GM21360 (cell line): ENCODE measurements around the gene CDHR1.

ENCODE experiments used
- ATAC-seq: cut with Tn5 transposase; IDR thresholded peaks from one replicate; pipeline ENCODE4 v1.9.1; 2021; ENCODE audit warnings: mild to moderate bottlenecking, moderate library complexity; ENCODE audit not compliant: unreplicated experiment

The CDHR1 gene

DNA sequence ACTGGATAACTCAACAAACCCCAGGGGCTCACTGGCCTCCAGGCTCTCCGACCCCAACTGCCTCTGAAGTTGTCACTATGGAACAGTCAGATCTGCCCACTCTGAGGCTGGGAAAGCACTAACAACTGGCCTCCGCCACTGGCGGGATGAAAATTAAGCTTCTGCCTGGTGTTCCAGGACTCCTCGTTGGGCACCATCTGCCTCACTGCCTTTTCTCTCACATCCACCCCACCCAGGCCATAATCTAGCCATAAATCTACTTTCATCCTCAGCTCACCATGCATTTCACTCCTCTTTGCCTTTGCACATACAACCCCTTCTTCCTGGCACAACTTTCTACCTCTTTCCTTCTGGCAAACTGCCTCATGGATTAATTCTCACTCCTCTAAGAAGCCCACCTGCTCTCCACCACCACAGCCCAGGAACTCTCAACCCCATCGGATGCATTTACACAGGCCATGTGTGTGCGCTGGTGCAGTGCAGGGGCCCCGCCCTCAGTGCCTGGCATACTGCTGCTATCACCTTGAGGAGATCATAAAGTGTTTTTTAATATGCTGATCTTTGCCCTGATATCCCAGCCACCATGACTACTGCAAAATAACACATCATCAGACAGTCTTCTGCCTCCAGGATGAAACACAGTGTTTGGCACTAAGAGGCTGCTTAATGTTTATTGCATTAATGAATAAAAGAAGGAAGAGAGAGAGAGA lies 4.0 kb downstream of the CDHR1 start:
- ATAC-seq, result no peak

- ATAC-seq, result no peak
Observed at GRCh38 chr10:84200537-84201243, 6.4 kb downstream of the CDHR1 start.

GRCh38 chr10:84201244-84201606 lies 6.9 kb downstream of the CDHR1 start:
- no peak for ATAC-seq

GRCh38 chr10:84201682-84202081 lies 7.3 kb downstream of the CDHR1 start:
- no peak for ATAC-seq

DNA sequence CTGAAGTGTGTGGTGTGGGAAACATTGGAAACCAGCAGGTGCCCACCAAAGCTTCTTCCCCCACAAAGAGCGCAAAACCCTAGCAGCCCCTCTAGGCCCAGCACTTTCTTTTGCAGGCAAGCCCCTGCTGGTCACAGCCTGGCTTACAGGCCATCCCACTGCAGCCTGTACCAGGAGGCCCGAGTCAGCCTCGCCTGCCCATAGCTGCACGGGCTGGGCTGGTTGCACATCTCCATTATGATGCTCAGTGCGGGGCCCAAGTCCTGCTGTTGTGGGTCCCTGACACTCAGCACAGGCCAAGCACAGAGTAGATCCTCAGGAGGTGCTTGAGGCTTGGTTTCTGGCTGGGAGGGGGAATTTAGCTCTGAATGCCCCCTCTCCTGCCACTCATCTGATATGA lies 8.0 kb downstream of the CDHR1 start:
- ATAC-seq, result no peak

DNA sequence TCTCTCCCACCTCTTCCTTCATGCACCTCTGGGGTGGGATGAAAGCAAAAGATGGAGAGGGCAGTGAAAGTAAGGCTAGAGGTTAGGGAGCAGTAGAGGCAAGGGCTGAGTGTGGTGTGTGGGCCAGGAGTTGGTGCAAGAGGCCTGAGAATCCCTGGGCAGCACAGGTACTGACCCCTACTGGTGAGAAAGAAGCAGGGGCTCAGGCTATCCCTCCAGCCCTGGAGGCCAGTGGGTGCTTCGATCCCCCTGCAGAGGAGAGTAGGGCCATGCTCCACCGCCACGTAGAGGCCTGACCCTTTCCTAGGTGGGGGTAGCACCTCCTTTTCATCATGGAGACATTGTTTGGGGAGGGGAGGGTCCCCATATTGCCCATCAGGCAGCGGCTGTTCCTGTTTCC lies 9.8 kb downstream of the CDHR1 start:
- peak; percentile 67 for ATAC-seq

DNA sequence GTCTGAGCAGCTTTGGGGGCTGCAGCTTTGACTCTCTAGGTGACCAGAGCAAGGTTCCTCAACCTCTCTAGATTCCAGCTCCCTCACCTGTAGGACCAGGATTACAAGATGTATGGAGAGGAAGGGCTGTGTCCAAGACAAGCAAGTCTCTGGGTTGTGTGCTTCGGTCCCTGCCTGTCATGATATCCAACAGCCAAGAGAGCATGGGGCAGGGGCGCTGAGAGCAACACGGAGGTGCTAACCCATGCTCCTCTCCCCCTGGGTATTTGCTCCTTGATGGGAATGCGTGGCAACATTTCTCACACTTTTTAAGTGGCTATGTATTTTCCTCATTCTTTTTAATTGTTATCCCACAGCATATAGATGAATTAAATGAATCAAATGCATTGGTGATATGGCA lies 10.3 kb downstream of the CDHR1 start:
- ATAC-seq, result no peak

- ATAC-seq, result peak; percentile 66
Observed at GRCh38 chr10:84205049-84205852, 10.9 kb downstream of the CDHR1 start.

DNA sequence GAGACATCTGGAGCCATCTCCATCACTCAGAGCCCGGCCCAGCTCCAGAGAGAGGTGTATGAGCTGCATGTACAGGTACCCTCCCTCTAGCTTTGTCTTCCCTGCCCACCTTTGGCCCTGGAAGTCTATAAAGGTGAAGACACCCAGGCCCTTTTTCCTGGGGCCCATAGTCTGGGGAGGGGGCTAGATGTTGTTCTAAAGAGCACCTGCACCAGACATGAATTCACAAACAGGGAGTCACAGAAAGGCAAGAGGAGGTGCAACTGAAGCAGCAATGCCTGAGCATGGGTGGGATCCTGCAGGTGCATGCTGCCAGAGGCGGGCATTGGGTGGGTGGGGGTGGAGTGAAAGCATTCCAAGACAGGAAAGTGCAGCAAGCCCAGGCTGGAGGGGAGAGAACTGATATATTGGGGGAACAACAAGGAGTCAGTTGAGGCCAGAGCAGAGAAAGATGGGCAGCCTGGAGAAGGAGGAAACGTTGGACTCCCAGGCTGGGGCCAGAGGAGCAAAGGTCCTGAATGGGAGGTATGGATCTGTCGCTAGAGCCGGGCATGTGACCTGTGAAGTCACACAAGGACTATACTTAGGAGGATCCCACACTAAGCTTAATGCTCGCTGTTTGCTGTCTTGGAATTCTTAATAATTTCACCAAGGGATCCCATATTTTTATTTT lies 11.7 kb downstream of the CDHR1 start:
- ATAC-seq, result no peak

- ATAC-seq, result no peak
Observed at GRCh38 chr10:84208023-84208422, 13.7 kb downstream of the CDHR1 start.

- ATAC-seq, result no peak
Observed at GRCh38 chr10:84211566-84211965, 17.2 kb downstream of the CDHR1 start.

DNA sequence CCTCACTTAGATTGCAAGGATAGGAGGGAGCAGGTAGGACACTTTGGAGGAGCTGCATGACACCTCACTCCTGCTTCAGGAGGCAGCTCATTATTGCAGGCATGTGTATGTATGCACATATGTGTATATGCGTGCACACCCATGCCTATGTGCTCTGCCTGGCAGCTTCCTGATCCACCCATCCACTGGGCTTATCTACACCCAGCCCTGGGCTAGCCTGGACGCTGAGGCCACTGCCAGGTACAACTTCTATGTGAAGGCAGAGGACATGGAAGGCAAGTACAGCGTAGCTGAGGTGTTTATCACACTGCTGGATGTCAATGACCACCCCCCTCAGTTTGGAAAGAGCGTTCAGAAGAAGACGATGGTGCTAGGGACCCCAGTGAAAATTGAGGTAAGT lies 17.7 kb downstream of the CDHR1 start:
- no peak for ATAC-seq

DNA sequence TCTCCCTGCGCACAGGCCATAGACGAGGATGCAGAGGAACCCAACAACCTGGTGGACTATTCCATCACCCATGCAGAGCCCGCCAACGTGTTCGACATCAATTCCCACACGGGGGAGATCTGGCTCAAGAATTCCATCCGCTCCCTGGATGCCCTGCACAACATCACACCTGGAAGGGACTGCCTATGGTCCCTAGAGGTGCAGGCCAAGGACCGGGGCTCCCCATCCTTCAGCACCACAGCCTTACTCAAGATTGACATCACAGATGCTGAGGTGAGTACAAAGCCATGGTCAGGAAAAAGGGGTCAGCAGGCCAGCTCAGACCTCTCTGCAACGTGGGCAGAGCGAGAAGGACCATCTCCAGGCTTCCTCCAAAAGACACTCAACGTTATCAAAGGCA lies 18.7 kb downstream of the CDHR1 start:
- no peak for ATAC-seq

GRCh38 chr10:84214046-84214572 lies 19.8 kb downstream of the CDHR1 start:
- peak; percentile 14 for ATAC-seq

DNA sequence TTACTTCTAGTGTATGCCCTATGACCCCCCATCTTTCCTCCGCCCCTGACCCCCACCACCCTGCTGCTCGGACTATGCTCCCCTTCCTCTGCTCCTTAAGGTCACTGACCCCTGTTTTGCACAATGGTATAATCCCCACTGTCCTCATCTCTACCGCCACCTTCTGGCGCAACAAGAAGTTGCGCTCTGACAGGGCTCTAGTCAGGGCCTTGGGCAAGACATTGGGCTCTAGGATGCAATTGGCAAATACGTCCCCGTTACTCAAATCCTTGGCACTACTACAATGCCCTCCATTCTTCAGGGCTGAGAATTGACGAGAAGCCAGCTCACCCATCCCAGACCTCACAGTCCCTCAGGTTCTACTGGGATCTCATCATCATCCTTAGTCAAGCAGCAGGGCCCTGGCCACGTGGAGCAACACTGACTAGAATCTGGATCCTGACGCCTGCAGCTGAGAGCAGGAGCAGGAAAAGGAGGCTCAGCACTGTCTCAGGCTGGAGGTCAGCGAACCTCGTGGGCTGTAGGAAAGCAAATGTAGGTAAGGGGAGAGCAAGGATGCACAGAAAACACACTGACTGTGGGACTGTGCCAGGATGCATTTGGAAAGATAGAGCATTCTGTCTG lies 20.4 kb downstream of the CDHR1 start:
- peak; percentile 83 for ATAC-seq

- ATAC-seq, result no peak
Observed at GRCh38 chr10:84216834-84217233, 22.5 kb downstream of the CDHR1 start.

- no peak for ATAC-seq
Observed at GRCh38 chr10:84217746-84218145, 23.4 kb downstream of the CDHR1 start.

DNA sequence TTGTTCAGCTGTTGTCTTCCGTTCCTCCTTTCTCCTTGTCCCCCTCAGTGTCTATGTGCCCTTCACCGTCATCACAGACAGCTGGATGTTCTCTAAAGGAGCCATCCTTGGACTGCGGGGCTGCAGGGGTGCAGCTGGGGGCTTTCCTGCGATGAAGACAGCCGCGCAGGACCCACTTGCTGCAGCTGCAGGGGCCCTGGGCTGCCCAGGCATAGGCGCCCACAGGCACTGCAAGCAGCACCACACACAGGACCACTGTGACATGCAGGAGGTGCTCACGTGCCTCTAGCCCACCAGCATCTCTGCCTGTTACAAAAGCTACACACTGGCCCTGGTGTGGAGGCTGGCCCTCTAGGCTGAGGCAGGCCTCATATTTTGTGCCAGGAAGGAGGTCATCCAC lies 27.6 kb downstream of the CDHR1 start:
- no peak for ATAC-seq

DNA sequence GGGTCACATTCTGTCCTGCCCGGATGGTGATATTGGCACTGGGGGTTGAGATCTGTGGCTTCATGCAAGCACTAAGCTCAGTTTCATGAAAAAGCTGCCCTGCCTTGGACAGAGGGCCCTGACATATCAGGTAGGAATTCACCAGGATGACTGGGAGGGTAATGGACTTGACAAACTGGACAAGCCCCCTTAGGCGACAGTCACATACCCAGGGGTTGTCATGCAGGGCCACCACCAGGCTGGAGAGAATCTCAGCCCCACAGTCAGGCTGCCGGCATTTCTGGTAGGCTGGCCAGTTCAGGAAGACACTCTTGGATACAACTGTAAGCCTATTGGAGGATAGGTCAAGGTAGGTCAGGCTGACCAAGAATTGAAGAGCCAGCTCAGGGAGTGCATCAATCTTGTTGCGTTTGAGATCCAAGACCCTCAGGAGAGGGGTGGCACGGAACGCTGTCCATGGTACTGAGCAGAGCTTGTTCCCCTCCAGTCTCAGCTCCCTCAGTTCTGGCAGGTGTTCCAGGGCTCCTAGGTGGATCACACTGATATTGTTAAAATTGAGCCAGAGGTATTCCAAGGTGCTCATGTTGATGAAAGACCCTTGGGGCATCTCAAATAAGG lies 30.2 kb downstream of the CDHR1 start:
- ATAC-seq, result no peak
